ENCODE data around the gene SUGP2.

GRCh38 chr19:19074196-19074882 lies 41.0 kb upstream of the SUGP2 start:
- TF ChIP-seq TEAD4 (IDR thresholded peaks at IDR 0.05) (no peak), EGR1 (IDR thresholded peaks at IDR 0.05) (no peak), EP300 (IDR thresholded peaks at IDR 0.05; ENCODE audit: borderline replicate concordance) (no peak), YY1 (IDR thresholded peaks at IDR 0.05; ENCODE audit: low read depth) (no peak), USF1 (IDR thresholded peaks at IDR 0.05) (no peak)
- TF ChIP-seq, protein P1, sequence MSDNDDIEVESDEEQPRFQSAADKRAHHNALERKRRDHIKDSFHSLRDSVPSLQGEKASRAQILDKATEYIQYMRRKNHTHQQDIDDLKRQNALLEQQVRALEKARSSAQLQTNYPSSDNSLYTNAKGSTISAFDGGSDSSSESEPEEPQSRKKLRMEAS (IDR thresholded peaks at IDR 0.05) = no peak

Measured in Ishikawa (cell line).